HG02798 (cell line): ENCODE data around the gene KIAA0232.
"Not testable (repeated sequence)": the region's sequence is repeated elsewhere in the genome, so short reads cannot be mapped to it uniquely, and the experiment has no call there.

Experiments
- ATAC-seq: cut with Tn5 transposase; IDR thresholded peaks from one replicate; pipeline ENCODE4 v1.9.1; 2021; ENCODE audit warnings: mild to moderate bottlenecking; ENCODE audit not compliant: unreplicated experiment, poor library complexity

Gene KIAA0232

GRCh38 chr4:6753891-6754290 lies 28.6 kb upstream of the KIAA0232 start:
- no peak for ATAC-seq

- ATAC-seq: no peak
Observed at GRCh38 chr4:6754481-6755087, 27.9 kb upstream of the KIAA0232 start.

GRCh38 chr4:6755088-6755753 lies 27.3 kb upstream of the KIAA0232 start:
- ATAC-seq: no peak

DNA sequence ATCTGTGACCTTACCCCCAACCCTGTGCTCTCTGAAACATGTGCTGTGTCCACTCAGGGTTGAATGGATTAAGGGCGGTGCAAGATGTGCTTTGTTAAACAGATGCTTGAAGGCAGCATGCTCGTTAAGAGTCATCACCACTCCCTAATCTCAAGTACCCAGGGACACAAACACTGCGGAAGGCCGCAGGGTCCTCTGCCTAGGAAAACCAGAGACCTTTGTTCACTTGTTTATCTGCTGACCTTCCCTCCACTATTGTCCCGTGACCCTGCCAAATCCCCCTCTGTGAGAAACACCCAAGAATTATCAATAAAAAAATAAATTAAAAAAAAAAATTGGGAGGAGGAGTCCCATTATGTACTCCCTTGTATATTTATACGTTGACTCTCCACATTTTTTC lies 26.2 kb upstream of the KIAA0232 start:
- not testable (repeated sequence) for ATAC-seq

- no peak for ATAC-seq
Observed at GRCh38 chr4:6758728-6759127, 23.8 kb upstream of the KIAA0232 start.

DNA sequence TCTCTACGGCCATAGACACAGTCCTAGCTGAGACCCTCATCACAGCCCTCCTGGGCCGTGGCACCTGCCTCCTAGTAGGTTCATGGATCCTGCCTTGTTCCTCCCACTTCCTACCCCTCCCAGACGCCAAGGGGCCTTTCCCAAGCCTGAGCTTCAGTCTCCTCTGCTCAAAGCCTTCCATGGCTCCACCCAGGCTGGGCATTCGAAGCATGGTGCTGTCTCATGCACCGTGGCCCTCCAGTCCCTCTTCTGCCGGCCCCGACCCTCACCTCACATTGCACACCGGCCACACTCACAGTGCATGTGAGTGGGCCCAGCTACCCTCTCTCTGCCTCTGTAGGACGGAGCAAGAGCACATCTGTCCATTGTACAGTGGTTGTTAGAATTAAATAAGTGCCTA lies 21.7 kb upstream of the KIAA0232 start:
- ATAC-seq: no peak

DNA sequence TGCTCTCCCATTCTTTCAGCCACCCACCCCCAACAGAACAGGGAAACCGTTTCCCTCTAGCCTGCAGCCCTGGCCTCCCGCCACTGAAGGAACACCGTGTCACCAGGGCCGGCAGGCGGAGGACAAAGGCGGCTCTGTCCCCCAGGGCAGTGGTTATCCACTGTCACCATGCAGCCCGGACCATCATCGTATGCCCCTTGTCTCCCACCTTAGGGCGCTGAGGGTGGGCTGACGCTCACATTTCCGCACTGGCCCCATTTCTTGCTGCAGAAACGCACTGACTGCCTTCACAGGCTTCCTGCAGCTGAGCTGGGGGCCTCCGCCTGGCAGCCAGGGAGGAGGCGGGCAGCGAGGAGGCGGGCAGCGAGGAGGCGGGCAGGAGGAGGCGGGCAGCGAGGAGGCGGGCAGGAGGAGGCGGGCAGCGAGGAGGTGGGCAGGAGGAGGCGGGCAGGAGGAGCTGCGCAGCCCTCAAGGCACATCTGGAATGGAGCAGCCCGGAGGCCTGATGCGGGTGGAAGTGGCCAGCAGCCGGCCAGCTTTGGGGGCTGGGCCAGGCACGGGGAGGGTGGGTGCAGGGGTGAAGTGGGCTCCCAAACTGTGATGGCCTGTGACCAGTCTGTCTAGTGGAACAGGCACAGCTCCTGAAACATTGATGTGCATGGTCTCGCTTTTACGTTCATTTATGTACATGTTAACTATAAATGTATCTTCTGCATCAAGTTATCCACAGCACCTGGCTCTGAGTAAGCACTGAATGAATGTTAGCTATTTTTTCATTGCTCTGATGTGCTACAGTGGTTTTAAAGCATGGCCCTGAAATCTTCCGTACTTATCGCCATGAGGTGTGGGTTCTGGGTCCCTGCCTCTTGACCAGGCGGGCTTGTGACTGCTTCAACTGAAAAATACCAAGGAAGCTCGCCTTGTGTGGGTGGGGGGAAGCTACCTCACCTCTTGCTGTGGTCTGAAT lies 20.6 kb upstream of the KIAA0232 start:
- ATAC-seq: no peak

GRCh38 chr4:6763330-6763851 lies 19.1 kb upstream of the KIAA0232 start:
- ATAC-seq: no peak

DNA sequence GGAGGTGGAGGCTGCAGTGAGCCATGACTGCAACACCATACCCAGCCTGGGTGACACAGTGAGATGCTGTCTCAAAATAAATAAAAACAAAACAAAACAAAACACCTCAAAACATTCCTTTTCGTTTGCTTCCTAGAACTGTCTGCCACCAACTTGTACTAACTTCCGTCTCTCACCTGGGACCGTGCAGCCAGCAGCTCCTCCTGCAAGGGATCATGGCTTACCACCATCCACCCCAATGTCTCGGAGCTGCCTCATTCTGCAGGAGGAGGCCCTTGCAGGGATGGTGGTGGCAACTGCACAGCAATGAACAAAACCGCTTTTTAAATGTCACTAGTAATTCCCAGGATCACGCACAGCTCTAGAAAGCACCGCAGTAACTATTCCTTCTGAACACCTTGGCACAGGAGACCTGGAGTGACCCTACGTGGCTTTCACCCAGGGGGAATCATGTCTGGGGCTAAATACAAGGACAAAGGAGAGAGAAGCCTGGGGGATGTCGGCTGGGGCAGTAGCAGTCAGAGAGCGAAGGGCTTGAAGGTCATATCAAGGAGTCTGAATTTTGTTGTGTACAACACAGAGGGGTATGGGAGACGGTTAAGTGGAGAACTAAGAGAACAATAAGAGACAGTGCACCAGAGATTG lies 17.4 kb upstream of the KIAA0232 start:
- ATAC-seq: no peak

DNA sequence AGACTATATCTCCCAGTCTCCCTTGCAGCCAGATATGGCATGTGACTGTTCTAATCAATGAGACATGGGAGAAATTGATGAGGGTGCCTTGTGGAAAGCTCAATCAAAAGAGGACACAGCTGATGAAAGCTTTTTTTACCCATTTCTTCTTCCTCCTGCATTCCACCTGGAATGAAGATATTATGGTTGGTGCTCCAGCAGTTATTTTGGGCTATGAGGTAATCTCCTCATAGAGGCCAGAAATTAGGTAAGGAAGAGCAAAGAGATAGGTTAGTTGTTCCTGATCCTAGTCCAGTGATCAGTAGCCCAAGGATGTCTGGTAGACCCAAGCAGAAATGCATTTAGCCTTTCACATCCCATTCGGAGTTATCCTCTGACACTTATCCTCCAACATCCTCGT lies 16.8 kb upstream of the KIAA0232 start:
- ATAC-seq: no peak

GRCh38 chr4:6767386-6767747 lies 15.2 kb upstream of the KIAA0232 start:
- ATAC-seq: no peak

GRCh38 chr4:6767748-6768538 lies 14.6 kb upstream of the KIAA0232 start:
- ATAC-seq: no peak

- no peak for ATAC-seq
Observed at GRCh38 chr4:6768539-6768905, 14.0 kb upstream of the KIAA0232 start.

GRCh38 chr4:6769233-6769988 lies 13.1 kb upstream of the KIAA0232 start:
- ATAC-seq: no peak

DNA sequence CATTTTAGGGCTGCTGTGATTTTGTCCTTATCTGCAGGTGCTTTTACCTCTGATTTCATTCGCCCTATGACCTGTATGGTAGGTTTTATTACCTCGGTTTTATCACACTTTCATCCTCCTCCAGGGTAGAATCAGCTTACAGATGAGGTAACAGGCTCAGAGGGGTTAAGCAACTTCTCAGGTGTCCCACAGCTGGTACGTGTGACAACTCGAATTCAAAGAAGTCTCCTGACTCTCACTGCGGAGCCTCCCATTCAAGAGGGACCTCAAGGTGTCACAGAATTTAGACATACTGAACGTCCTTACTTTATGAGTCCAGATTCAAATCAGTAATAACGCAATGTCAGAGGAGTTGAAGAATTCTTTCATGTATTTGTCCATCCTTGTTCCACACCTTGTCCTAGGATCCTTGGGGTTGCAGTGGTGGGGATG lies 12.5 kb upstream of the KIAA0232 start:
- no peak for ATAC-seq

DNA sequence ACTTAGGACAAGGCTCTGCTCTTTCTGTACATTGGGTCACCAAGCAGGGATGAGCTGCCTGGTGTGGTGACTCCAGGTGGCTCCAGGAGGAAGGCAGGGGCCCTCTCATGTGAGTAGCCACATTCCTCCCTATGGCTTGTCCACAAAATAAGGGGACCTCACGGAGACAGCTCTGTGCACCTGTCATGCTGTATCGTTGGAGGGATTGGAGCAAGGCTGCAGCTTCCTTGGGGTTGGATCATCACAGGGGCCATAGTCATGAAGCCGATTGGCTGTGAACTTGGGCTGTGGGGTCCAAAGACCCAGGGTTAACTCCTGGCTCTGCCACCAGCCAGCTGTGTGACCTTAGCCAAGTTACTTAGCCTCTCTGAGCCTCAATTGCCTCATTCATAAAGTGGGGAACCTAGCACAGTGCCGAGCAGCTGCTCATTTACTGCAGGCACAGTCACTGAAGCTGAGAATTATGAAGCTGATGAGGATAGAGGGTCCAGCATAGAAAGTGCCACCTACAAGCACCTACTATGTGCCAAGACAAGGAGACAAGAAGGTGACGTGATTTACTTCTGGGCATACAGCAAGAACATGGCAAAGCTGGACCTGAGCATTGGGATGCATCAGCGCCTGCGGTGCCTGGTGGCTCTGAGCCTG lies 11.8 kb upstream of the KIAA0232 start:
- ATAC-seq: no peak

DNA sequence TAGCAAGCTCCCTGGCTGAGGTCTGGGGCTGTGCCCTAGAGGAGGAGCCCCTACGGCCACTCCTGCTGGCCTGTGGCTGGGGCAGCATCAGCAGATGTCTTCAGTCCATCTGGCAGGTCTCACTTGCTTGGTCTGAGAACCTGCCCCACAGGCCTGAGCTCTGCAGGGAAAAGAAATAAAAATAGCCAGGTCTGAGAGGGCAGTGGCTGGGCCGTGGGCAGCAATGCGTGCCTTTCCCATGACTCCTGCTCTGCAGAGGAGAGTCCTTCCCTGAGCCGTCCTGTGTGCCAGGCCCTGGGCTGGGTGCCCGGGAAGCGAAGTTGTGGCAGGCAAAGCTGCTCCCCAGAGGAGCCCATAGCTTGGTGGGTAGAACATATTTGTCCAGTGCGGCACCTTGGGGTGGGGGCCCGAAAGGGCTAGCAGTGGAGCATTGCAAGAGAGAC lies 11.3 kb upstream of the KIAA0232 start:
- ATAC-seq: no peak

DNA sequence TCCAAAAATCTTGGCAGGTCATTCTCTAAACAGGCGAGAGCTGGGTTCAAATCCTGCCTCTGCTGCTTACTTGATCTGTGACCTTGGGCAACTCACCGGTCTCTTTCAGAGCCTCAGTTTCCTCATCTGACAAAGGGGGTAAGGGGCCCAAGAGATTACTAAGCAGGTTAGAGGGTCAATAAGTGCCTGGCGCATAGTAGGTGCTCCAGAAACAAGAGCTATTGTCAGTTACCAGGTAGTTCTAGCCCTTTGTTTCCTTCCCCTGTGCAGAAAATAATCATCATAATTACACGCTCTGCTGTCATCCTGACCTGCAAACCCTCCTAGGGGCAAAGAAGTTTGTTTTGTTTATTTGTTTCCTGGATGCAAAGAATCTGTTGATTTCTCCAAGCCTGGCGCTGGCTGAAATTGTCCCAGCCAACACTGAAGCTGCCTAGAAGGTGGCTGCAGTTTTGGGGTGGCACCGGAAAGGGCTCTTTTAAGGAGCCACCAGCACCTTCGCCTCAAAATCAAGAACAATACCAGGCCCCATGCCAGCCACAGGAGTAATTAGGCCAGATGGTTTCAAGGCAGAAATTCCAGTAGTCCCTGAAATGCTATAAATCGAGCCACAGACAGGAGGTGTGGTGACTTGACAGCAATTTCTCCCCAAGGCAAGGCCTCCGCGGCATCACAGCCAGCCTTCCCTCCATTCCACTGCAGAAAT lies 10.2 kb upstream of the KIAA0232 start:
- no peak for ATAC-seq
